ENCODE data around the gene IGDCC3.

DNA sequence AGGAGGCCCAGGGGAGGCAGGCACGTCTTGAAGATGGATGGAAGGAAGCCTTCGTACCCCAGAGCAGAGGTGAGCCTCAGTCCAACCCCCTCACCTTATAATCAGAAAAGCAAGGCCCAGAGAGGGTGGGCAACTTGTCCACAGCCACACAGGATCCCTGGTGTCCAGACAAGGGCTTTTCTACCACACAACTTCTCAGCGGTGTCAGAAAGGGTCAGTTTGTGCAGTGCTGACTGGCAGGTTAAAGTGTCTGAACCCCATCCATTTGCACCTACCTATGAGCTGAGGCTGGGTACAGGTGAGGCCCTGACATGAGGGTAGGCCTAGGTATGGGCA is 8.6 kb downstream of the IGDCC3 start:
- TF ChIP-seq CTCF (optimal IDR thresholded peaks at IDR 0.05 in 1 of 3, IDR thresholded peaks at IDR 0.05 in 1 of 3, conservative IDR thresholded peaks at IDR 0.05 in 1 of 3; ENCODE audit: extremely low read depth in 1 of 3, insufficient read depth in 2 of 3, low read length in 3 of 3) (no peak), EZH2 (IDR thresholded peaks at IDR 0.05; ENCODE audit: low read length) (no peak)

Measured in keratinocyte (primary cell).